ENCODE results near the gene ADCK1.
"Not testable (repeated sequence)": the region's sequence is repeated elsewhere in the genome, so short reads cannot be mapped to it uniquely, and the experiment has no call there.

ADCK1 gene

DNA sequence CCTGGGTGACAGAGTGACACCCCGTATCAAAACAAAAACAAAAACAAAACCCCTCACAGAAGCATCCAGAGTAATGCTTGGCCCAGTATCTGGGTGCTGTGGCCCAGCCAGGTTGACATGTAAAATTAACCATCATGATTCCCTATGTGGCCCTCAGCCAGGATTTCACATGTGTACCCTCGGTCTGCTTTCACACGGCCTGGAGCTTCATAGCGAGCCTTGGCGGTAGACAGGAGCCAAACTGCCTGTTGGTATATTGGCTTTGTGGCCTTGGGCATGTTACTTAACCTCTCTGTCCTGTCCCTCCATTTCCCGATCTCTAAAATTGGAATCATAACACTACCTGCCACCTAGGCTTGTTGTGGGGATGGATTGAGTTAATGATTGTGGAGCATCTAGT is 65.5 kb downstream of the ADCK1 start:
- DNase-seq (ENCODE audit: low read depth in 3 of 3) = no peak

DNA sequence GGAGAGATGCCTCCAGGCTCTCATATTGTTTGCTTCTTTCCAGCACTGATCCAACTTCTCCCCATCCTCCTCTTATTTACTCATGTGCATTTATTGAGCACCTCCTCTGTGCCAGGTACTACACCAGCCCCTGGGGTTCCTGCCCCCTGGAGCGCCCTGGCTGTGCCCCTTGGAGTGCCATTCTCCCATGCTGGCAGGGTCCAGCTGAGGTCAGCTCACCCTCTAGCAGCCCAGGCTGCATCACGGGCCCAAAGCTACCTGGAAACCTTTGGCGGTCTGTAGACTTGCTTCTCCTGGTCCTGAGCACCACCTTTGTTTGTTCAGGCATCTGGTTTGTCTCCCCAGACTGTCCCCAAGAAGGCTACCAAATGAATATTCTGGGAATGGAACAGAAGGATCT is 67.0 kb downstream of the ADCK1 start:
- DNase-seq (ENCODE audit: low read depth in 3 of 3) = no peak

DNA sequence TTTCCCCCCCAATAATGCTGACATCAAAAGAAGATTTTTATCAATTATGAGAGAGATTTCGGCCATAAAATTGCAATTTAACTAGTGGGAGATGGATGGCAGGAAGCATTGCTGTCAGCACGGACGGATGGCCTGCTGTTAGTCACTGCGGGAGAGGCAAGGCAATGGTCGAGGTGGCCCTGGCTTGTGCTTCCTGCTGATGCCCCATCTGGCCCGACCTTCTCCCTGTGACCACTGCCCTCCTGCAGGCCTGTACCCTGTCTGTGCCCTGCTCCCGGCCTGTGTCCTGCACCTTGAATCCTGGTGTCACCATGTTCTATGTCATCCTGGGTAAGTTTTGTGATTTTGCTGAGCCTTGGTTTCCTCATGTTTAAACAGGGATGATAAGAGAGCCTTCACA is 67.6 kb downstream of the ADCK1 start:
- no peak for DNase-seq (ENCODE audit: low read depth in 3 of 3)

- no peak for DNase-seq (ENCODE audit: low read depth in 3 of 3)
Measured at GRCh38 chr14:77868552-77869285, 68.8 kb downstream of the ADCK1 start.

GRCh38 chr14:77869340-77869739 is 69.4 kb downstream of the ADCK1 start:
- no peak for DNase-seq (ENCODE audit: low read depth in 3 of 3)

- DNase-seq (ENCODE audit: low read depth in 3 of 3) = no peak
Measured at GRCh38 chr14:77870646-77871045, 70.7 kb downstream of the ADCK1 start.

- DNase-seq (ENCODE audit: low read depth in 3 of 3) = no peak
Measured at GRCh38 chr14:77872152-77872551, 72.2 kb downstream of the ADCK1 start.

GRCh38 chr14:77872983-77873382 is 73.1 kb downstream of the ADCK1 start:
- DNase-seq (ENCODE audit: low read depth in 3 of 3) = no peak

DNA sequence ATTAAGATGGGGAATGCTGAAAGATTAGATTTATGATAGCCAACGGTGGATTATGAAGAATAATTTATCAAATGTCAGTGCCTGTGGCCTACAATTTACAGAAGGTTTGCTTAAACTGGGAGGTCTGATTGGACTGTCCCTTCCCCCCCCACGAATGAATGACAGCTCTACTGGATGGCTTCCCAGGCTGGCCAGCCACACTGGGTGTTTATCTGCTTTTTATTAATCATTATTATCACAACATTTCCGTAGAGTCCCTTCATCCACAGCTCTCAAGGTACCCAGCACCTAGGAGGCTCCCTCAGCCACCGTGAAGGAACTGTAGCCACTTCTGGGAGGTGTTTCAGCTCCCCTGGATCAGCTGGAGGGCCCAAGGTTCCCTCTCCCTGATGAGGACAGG is 78.9 kb downstream of the ADCK1 start:
- DNase-seq (ENCODE audit: low read depth in 3 of 3) = no peak

- DNase-seq (ENCODE audit: low read depth in 3 of 3) = no peak
Measured at GRCh38 chr14:77880056-77880455, 80.1 kb downstream of the ADCK1 start.

GRCh38 chr14:77882098-77882497 is 82.2 kb downstream of the ADCK1 start:
- DNase-seq (ENCODE audit: low read depth in 3 of 3) = no peak

DNA sequence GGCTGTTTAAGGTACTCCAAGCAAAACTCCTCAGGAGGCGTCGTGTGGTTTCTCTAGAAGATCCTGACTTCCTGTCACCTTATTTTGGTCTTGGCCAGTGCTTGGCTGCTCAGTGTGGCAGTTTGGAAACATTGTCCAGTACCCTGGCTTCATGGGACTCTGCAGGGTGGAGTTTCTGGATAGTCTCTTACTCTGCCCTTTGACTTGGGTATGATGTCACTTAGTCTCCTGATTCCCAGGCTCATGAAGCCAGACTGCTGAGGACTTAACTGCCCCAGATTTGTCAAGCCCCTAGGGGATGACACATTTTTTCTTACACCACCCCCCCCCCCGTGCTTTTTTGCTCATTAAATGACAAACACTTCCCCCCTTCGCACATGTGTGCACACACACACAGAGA is 82.7 kb downstream of the ADCK1 start:
- DNase-seq (ENCODE audit: low read depth in 3 of 3) = no peak

DNA sequence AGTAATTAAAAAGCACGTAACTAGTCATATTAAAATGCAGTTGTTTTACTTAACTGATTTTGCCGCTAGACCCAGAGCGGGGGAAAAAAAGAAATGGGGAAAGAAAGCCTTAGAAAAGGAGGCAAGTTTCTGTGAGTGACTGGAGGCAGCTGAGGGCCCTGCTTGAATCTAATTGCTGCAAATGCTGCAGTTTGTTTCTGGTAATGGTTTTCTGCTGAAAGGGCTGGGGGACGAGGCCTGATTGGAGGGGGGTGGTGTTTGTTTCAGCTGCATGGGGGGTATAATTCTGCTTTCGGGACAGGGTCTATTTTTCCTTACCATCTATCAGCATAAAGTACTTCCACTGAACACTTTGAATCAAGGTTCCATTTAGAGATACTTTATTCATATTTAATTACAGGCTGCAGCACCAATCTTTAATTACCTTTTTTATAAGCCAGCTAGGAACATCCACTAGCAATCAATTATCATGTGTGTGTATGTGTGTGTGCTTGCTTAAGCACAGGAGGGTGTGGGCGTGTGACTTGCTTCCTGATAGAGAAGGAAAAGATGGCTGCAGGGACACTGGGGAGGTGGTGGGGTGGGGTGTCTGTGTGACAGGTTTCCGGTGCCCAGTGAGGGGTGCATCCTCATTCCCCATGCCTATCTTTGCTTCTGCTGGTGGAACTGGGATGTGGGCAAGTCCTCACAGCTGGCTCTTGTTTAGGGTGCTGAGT is 83.4 kb downstream of the ADCK1 start:
- no peak for DNase-seq (ENCODE audit: low read depth in 3 of 3)

DNA sequence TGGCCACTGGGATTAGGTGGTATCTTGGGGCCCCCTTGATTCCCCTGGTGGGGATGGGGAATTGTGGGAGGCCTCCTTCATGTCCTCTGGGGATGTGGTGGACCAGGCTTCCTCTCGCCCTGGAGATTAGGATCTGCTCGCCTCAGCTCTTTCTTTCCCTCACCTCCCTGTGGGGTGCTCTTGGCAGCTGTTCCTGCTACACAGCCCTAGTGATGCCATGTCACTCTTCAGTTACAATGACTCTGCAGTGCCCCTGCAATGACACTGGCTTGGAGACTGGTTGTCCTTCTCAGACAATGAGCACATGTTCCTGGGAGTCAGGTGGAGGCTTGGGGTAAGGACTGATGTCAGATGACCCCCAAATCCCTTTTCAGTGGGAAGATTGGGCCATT is 83.9 kb downstream of the ADCK1 start:
- no peak for DNase-seq (ENCODE audit: low read depth in 3 of 3)

DNA sequence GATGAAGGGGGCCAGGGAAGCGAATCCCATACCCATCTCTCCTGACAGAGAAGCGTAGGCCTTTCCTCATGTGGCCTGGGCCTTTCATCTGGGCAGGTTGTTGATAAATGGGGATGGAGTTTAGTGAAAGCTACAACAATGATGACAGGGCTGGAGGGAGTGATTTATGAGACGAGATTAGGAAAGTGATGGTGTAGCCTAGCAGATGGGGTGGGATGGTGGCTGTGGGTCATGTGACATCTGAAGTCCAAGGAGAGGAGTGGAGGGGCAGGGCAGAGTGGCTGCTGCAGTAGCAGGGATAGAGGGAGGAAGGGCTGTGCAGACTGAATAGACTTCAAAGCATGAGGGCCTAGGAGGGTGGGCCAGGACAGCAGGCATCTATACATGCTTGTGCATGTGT is 85.5 kb downstream of the ADCK1 start:
- no peak for DNase-seq (ENCODE audit: low read depth in 3 of 3)

GRCh38 chr14:77886010-77886409 is 86.1 kb downstream of the ADCK1 start:
- no peak for DNase-seq (ENCODE audit: low read depth in 3 of 3)

DNA sequence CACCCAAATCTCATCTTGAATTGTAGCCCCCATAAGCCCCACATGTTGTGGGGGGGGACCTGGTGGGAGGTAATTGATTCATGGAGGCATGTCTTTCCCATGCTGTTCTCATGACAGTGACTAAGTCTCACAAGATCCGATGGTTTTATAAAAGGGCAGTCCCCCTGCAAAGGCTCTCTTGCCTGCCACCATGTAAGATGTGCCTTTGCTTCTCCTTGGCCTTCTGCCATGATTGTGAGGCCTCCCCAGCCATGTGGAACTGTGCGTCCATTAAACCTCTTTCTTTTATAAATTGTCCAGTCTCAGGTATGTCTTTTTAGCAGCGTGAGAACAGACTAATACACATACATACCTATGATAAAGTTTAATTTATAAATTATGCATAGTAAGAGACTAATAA is 89.0 kb downstream of the ADCK1 start:
- DNase-seq (ENCODE audit: low read depth in 3 of 3) = not testable (repeated sequence)

- no peak for DNase-seq (ENCODE audit: low read depth in 3 of 3)
Measured at GRCh38 chr14:77889971-77890442, 90.1 kb downstream of the ADCK1 start.

DNA sequence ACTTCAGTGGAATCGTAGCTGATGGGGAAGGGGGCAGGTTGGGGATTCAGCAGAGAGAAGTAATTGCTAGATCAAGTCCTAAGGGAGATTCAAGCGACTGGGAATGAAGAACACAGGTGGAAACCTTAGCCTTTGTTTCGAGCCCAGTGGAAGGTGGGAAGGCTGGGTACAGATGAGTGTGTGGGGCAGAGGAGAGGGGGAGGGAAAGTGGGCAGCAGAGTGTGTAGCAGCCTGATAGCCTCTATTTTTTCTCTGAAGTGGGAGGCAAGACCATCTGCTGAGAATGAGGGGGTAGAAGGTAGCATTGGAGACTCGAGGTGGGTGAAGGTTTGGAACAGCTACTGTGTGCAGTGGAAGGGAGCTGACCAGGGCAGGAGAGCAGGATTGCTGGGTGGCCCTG is 91.0 kb downstream of the ADCK1 start:
- DNase-seq (ENCODE audit: low read depth in 3 of 3) = no peak

DNA sequence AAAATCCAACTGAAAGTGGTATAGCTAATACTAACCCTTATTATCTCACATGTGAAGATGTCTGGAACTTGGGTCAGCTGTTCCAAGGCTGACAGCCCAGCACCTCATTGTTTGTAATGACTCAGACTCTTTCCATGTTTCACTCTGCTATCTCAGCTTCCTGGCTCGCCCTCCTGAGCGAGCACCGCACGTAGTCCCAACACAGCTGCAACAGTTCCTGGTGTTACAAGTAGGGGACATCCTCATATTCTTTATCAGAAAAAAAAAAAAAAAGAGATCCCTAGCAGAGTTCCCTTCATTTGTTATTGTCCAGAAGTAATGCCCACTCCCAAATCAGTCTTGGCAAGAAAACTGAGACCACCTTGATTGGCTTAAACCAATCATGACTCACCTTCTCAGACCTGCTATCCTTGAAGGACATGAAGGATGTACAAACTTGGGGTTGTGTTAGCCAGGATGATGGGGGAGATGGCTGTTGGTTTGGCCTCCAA is 92.5 kb downstream of the ADCK1 start:
- no peak for DNase-seq (ENCODE audit: low read depth in 3 of 3)

- DNase-seq (ENCODE audit: low read depth in 3 of 3) = no peak
Measured at GRCh38 chr14:77892890-77893484, 93.1 kb downstream of the ADCK1 start.

DNA sequence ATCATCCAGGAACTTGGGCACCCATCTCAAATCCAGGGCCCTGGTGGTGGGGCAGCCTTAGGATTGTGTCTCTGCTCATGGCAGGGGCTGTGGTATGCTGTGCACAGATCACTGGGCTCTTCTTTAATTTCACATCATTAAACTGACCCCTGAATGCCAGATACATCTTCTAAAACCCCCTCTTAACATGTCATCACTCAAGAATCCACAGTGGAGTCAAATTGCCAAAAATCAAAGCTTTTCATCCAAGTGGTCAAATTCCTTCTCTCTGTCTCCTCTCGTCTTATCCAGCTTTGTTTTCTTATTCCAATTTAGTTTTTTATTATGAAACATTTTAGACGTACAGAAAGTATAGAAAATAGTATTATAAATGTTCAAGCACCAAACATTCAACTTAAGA is 97.5 kb downstream of the ADCK1 start:
- DNase-seq (ENCODE audit: low read depth in 3 of 3) = no peak

DNA sequence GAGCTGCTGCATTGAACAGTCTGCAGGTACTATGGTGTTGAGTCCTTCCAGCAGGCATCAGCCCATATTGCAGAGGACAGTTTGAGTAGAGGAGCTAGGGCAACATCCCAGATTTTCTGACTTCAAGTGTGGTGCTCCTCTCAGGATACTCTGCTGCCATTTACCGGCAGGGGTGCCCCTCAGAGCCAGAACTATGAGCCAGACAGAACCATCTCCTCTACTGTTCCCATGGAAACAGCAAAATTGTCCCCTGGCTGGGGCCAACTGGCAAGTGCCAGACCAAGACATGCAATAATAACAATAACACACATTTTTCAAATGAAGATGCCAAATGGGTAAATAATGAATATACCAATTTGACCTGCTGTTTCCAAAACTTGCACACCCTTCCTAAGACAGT is 102.9 kb downstream of the ADCK1 start:
- DNase-seq (ENCODE audit: low read depth in 3 of 3) = no peak
